ENCODE data around the gene ATP10B.

DNA sequence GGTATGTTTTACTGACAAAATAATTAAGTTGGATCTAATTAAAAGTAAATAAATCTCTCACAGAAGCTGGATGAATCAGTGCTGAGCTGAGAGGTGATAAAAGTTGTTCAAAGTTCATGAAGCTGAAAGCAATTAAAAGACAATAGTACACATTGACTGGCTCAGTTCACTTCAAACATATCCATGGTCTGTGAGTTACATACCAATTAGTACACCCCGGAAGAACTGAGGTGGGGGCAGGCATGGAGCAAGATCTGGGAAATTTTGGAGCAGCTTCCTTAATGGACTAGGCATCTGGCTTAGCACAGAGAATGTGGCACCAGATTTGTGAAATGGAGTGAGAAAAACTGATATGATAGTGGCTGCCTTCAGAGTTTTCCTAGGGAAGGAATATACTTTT, 152.7 kb downstream of the ATP10B start:
- TF ChIP-seq ZNF121 (tag by site-specific recombination; IDR thresholded peaks at IDR 0.05) (no peak), MYNN (tag by site-specific recombination; IDR thresholded peaks at IDR 0.05; ENCODE audit: borderline replicate concordance) (no peak), YY1 (tag by site-specific recombination; IDR thresholded peaks at IDR 0.05) (no peak), IKZF3 (tag by site-specific recombination; IDR thresholded peaks at IDR 0.05) (no peak), ZNF549 (tag by site-specific recombination; IDR thresholded peaks at IDR 0.05) (no peak), KLF16 (tag by site-specific recombination; IDR thresholded peaks at IDR 0.05) (no peak), ZNF423 (tag by site-specific recombination; IDR thresholded peaks at IDR 0.05) (no peak), ZNF629 (tag by site-specific recombination; IDR thresholded peaks at IDR 0.05) (no peak)
- TF ChIP-seq, protein P1, sequence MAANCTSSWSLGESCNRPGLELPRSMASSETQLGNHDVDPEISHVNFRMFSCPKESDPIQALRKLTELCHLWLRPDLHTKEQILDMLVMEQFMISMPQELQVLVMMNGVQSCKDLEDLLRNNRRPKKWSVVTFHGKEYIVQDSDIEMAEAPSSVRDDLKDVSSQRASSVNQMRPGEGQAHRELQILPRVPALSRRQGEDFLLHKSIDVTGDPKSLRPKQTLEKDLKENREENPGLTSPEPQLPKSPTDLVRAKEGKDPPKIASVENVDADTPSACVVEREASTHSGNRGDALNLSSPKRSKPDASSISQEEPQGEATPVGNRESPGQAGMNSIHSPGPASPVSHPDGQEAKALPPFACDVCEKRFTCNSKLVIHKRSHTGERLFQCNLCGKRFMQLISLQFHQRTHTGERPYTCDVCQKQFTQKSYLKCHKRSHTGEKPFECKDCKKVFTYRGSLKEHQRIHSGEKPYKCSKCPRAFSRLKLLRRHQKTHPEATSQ (tag by site-specific recombination; IDR thresholded peaks at IDR 0.05), result no peak
- TF ChIP-seq, protein P2, sequence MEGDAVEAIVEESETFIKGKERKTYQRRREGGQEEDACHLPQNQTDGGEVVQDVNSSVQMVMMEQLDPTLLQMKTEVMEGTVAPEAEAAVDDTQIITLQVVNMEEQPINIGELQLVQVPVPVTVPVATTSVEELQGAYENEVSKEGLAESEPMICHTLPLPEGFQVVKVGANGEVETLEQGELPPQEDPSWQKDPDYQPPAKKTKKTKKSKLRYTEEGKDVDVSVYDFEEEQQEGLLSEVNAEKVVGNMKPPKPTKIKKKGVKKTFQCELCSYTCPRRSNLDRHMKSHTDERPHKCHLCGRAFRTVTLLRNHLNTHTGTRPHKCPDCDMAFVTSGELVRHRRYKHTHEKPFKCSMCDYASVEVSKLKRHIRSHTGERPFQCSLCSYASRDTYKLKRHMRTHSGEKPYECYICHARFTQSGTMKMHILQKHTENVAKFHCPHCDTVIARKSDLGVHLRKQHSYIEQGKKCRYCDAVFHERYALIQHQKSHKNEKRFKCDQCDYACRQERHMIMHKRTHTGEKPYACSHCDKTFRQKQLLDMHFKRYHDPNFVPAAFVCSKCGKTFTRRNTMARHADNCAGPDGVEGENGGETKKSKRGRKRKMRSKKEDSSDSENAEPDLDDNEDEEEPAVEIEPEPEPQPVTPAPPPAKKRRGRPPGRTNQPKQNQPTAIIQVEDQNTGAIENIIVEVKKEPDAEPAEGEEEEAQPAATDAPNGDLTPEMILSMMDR (tag by site-specific recombination; IDR thresholded peaks at IDR 0.05), result no peak
- TF ChIP-seq, protein P3, sequence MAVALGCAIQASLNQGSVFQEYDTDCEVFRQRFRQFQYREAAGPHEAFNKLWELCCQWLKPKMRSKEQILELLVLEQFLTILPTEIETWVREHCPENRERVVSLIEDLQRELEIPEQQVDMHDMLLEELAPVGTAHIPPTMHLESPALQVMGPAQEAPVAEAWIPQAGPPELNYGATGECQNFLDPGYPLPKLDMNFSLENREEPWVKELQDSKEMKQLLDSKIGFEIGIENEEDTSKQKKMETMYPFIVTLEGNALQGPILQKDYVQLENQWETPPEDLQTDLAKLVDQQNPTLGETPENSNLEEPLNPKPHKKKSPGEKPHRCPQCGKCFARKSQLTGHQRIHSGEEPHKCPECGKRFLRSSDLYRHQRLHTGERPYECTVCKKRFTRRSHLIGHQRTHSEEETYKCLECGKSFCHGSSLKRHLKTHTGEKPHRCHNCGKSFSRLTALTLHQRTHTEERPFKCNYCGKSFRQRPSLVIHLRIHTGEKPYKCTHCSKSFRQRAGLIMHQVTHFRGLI (tag by site-specific recombination; IDR thresholded peaks at IDR 0.05), result no peak
- TF ChIP-seq, protein P4, sequence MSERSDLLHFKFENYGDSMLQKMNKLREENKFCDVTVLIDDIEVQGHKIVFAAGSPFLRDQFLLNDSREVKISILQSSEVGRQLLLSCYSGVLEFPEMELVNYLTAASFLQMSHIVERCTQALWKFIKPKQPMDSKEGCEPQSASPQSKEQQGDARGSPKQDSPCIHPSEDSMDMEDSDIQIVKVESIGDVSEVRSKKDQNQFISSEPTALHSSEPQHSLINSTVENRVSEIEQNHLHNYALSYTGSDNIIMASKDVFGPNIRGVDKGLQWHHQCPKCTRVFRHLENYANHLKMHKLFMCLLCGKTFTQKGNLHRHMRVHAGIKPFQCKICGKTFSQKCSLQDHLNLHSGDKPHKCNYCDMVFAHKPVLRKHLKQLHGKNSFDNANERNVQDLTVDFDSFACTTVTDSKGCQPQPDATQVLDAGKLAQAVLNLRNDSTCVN (tag by site-specific recombination; optimal IDR thresholded peaks at IDR 0.05), result no peak
- TF ChIP-seq, protein P5, sequence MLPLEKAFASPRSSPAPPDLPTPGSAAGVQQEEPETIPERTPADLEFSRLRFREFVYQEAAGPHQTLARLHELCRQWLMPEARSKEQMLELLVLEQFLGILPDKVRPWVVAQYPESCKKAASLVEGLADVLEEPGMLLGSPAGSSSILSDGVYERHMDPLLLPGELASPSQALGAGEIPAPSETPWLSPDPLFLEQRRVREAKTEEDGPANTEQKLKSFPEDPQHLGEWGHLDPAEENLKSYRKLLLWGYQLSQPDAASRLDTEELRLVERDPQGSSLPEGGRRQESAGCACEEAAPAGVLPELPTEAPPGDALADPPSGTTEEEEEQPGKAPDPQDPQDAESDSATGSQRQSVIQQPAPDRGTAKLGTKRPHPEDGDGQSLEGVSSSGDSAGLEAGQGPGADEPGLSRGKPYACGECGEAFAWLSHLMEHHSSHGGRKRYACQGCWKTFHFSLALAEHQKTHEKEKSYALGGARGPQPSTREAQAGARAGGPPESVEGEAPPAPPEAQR (tag by site-specific recombination; IDR thresholded peaks at IDR 0.05), result no peak

Data from HEK293 (cell line).